ENCODE results near the gene ZFP92.

GRCh38 chrX:153387987-153388721, 23.1 kb upstream of the ZFP92 start:
- TF ChIP-seq POLR2AphosphoS5 (IDR thresholded peaks at IDR 0.05): no peak
- TF ChIP-seq POLR2A (IDR thresholded peaks at IDR 0.05): no peak
- no peak for TF ChIP-seq CTCF (IDR thresholded peaks at IDR 0.05)

Data from prostate gland (tissue), 2 donors.